ENCODE measurements around the gene CEP120.

DNA sequence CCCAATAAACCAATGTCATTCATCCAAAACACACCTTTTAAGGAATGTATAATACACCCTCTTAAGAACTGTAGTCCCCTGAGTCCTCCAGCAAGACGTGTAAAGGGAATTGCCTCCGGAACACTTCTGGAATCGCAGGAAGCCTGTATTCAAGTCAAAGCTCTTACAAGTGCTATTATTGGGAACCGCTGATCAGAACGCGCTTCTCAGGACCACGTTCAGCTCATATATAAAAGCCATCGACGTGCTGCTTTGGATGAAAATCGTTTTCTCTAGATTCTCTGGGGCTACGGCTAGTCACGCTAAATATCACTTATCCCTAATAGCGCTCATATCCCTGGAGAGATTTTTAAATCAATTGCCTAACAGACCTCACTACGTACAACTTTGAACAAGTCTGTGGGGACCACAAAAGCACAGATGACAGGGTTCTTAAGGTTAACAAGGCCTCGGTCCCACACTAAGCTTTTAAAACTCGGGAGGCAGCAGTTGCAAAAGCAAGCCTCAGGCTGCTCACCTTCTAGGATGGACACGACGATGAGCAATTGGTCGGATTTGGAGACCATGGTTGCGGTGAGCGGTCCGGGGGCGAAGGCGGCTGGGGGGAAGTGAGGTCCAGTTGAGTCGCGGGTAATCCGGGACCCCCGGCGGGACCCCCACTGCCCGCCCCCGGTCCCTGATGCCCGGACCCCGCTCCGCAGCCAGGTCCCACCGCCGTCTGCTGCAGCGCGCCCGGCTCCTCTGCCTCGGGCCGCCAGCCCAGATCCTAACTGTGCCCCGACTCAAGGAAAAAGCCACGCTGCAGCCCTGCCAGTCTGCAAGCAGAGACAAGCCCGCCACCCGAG lies 548 bp downstream of the CEP120 start:
- TF ChIP-seq, protein P1, sequence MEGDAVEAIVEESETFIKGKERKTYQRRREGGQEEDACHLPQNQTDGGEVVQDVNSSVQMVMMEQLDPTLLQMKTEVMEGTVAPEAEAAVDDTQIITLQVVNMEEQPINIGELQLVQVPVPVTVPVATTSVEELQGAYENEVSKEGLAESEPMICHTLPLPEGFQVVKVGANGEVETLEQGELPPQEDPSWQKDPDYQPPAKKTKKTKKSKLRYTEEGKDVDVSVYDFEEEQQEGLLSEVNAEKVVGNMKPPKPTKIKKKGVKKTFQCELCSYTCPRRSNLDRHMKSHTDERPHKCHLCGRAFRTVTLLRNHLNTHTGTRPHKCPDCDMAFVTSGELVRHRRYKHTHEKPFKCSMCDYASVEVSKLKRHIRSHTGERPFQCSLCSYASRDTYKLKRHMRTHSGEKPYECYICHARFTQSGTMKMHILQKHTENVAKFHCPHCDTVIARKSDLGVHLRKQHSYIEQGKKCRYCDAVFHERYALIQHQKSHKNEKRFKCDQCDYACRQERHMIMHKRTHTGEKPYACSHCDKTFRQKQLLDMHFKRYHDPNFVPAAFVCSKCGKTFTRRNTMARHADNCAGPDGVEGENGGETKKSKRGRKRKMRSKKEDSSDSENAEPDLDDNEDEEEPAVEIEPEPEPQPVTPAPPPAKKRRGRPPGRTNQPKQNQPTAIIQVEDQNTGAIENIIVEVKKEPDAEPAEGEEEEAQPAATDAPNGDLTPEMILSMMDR (IDR thresholded peaks at IDR 0.05), result no peak
- TF ChIP-seq POLR2AphosphoS5 (IDR thresholded peaks at IDR 0.05) (no peak), POLR2A (IDR thresholded peaks at IDR 0.05) (no peak)

All from prostate gland (tissue), 2 donors.